Activated T-cell treated with anti-CD3 and anti-CD28 coated beads, Interleukin-2, amount 50 U/mL, for 4 hours (primary cell): ENCODE results near the gene PRKG1. TPM values are rescaled to one million over a fixed set of nuclear protein-coding genes. Genes with fewer than 3 reads are reported as not detected.
"Not testable (repeated sequence)": the region's sequence is repeated elsewhere in the genome, so short reads cannot be mapped to it uniquely, and the experiment has no call there.

ENCODE experiments used
- ATAC-seq, 2 donors: fragments of 200-7000 bp; cut with Tn5 transposase; one replicate each; pipeline ENCODE4 v1.10.0; 2021
- DNase-seq: peaks from one replicate; pipeline ENCODE4 v3.0.0-alpha.2; 2020
- H3K27me3 Mint-ChIP-seq: one replicate; pipeline ENCODE4 v1.8.0; 2021; ENCODE audit warnings: low read depth, mixed read lengths
- H3K36me3 Mint-ChIP-seq: one replicate; pipeline ENCODE4 v1.8.0; 2022; ENCODE audit warnings: mixed read lengths; ENCODE audit not compliant: insufficient read depth
- H3K4me1 Mint-ChIP-seq: one replicate; pipeline ENCODE4 v1.8.0; 2021; ENCODE audit warnings: low read depth, mixed read lengths
- H3K4me3 Mint-ChIP-seq: one replicate; pipeline ENCODE4 v1.8.0; 2021; ENCODE audit warnings: mild to moderate bottlenecking, moderate library complexity, mixed read lengths
- H3K9me3 Mint-ChIP-seq: one replicate; pipeline ENCODE4 v1.8.0; 2021; ENCODE audit warnings: mixed read lengths
- total RNA-seq, 3 donors: library from RNA; stranded (reverse); gene quantifications; one replicate each; pipeline ENCODE4 v1.2.1, GENCODE V29; 2021

The PRKG1 gene
- total RNA-seq, 3 donors from 2014 or later: 0.08 TPM; not detected in 2

DNA sequence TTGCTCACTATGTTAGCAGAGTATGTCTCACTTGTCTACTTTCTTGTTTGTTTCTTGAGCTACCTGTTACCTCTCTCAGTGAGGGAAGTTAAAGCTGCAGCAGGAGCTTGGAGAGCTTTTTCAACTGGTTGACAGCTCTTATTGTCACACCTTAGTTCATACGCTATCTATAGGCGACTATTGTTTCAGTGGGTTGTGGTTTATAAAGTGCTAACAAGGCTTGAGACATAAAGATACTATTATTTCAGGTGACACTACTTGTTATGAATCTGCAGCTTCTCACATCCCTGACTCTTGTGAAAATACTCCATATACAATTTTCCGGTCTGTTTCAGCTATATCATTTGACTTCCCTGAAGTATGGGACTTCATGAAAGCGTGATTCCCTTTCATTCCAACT is 457.8 kb downstream of the PRKG1 start:
- no peak overlapping the region for H3K4me3 Mint-ChIP-seq
- DNase-seq (no peak), ATAC-seq (no peak)
- H3K4me1 Mint-ChIP-seq: no peaks in the 10 kb centered on the region
- no peaks in the 10 kb centered on the region for H3K27me3 Mint-ChIP-seq
- no peaks in the 10 kb centered on the region for H3K36me3 Mint-ChIP-seq
- H3K9me3 Mint-ChIP-seq: no peaks in the 10 kb centered on the region

DNA sequence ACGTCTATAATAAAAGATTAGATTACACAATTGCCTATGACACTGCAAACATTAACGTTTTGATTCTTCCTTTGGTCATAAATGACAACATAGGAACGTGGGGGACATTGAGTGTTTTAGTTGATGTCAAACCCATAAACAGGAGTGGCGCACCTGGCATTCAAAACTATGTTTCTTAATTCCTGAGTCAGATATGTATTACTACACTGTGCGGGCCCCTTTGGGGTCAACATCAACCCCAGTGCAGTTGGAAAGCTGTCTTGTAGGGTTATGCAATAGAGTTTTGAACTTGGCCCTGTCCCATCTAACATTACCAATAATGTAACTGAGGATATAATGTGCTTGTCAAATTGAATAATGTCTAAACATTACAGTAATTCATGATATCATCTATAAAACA is 468.6 kb downstream of the PRKG1 start:
- no peak overlapping the region for H3K4me3 Mint-ChIP-seq
- no peaks in the 10 kb centered on the region for H3K27me3 Mint-ChIP-seq
- no peak for DNase-seq
- H3K9me3 Mint-ChIP-seq: no peaks in the 10 kb centered on the region
- ATAC-seq: no peak
- no peaks in the 10 kb centered on the region for H3K4me1 Mint-ChIP-seq
- no peaks in the 10 kb centered on the region for H3K36me3 Mint-ChIP-seq

DNA sequence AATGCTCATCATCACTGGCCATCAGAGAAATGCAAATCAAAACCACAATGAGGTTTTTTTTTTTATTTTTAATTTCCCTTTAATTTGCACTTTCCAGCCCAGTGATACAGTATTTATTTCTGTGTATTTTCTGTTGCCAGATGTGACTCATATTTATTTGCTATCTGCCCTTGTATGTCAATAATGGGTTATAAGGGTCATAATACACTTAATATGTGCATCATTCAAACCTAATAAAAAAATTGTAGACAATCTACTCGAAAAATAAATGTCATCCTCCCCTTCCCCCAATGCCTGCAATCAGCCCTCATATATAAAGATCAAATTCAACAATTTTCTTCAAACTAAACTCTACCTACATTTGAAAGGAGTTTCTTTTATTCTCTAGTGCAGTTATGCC is 470.6 kb downstream of the PRKG1 start:
- Mint-ChIP-seq H3K27me3 (no peaks in the 10 kb centered on the region), H3K9me3 (no peaks in the 10 kb centered on the region), H3K4me1 (no peaks in the 10 kb centered on the region), H3K4me3 (no peak overlapping the region), H3K36me3 (no peaks in the 10 kb centered on the region)
- ATAC-seq (no peak), DNase-seq (no peak)

DNA sequence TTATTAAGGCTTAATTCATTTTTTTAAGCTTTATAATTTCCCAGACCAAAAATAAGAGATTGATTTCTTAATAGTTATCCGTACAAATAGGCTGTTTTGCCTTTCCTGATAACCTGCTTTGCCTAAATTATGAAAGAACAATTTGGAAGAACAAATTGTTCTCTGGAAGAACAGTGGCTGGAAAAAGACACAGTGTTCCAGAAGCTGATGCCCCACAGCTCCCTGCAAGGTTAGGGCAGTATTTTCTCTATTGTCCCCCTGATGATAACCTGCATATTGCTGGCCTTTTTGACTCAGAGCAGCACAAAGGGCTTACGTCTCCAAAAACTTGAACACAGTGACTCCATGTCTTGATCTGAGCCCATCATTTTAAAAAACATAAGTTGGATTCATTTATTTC is 473.7 kb downstream of the PRKG1 start:
- no peak for ATAC-seq
- Mint-ChIP-seq H3K4me3 (no peak overlapping the region), H3K4me1 (no peaks in the 10 kb centered on the region), H3K9me3 (no peaks in the 10 kb centered on the region), H3K36me3 (no peaks in the 10 kb centered on the region), H3K27me3 (no peaks in the 10 kb centered on the region)
- no peak for DNase-seq

DNA sequence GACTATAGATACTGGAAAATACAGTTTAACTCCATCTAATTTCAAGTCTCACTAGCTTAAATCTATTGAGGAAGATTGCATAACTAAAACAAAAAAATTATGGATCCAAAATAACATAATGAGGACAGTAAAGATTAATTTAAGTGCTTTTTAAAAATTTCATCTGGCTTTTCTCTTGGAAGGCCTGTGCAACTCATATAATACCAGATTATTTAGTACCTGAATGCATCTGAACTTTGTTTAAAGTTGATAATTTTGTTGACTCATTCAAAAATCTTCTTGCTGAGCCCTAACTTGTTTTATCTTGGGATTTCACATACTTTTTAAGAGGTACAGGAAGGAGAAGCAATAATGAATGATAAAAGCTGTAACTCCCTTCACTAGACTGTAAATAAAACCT is 478.6 kb downstream of the PRKG1 start:
- Mint-ChIP-seq H3K4me3 (no peak overlapping the region), H3K9me3 (no peaks in the 10 kb centered on the region), H3K4me1 (no peaks in the 10 kb centered on the region), H3K27me3 (peaks cover 4% of the 10 kb centered on the region), H3K36me3 (no peaks in the 10 kb centered on the region)
- no peak for DNase-seq
- no peak for ATAC-seq

DNA sequence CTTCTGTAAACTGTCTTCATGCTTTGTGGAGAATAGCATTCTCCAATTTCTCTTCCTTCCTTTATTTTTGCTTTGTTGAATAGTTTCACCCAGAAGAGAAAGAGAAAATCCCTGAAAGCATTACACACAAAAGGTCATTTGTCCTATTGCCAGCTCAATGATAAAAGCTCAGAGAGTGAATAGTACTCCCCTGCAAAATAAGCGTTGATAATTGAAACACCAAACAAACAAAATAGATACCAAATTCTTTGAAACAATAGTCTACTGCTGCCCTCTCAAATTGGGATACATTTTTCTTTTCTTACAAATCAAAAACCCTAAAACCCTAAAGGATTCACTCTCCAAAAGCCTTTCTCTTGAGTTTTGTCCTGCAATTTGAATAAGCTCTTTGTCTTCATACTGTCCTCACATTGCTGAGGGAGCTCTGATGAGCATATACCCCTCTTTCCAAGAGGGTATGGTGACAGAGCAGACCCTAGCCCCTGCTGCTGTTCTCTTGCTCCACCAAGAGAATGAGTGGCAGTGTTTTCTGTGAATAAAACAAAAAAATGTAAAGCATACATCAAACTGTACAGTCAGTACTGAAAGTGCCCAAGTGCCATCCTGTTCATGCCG is 490.7 kb downstream of the PRKG1 start:
- Mint-ChIP-seq H3K4me3 (no peak overlapping the region), H3K27me3 (no peaks in the 10 kb centered on the region), H3K4me1 (no peaks in the 10 kb centered on the region), H3K9me3 (no peaks in the 10 kb centered on the region), H3K36me3 (no peaks in the 10 kb centered on the region)
- no peak for DNase-seq
- ATAC-seq: no peak

DNA sequence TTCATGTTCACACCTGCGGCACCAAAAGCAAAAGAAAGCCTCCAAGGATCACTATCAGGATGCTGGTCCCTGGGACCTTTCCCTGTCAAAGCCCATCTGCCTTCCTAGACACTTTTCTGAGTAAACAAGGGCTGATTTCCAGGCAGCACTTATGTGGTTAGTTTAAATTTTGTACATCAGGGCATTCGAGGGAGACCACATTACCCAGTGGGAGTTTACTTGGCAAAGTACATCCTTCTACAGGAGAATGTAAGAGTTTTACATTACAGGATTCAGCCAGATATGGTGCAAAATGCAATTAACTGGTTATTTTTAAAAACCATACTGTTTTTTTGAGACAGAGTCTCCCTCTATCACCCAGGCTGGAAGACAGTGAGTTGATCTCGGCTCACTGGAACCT is 493.0 kb downstream of the PRKG1 start:
- ATAC-seq (no peak), DNase-seq (no peak)
- H3K4me3 Mint-ChIP-seq: no peak overlapping the region
- no peaks in the 10 kb centered on the region for H3K36me3 Mint-ChIP-seq
- no peaks in the 10 kb centered on the region for H3K4me1 Mint-ChIP-seq
- no peaks in the 10 kb centered on the region for H3K27me3 Mint-ChIP-seq
- no peaks in the 10 kb centered on the region for H3K9me3 Mint-ChIP-seq

DNA sequence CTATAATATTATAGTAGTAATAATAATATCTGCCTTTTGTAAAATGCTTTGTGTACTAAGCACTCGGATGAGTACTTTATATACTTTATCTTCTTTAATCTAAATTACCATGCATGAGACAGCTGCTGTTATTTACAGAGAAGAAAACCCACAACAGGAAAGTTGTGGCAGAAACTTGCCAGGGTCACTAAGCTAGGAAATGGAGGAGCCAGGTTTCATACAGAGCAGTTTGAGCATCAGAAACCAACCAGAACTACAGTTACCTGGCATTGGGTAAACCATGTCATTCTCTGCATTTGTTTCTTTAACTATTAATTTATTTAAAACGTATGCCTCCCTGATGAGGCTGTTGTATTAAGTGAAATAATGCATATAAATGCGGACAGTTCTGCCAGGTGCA is 495.2 kb downstream of the PRKG1 start:
- Mint-ChIP-seq H3K4me3 (no peak overlapping the region), H3K36me3 (no peaks in the 10 kb centered on the region), H3K27me3 (no peaks in the 10 kb centered on the region), H3K4me1 (no peaks in the 10 kb centered on the region), H3K9me3 (no peaks in the 10 kb centered on the region)
- no peak for ATAC-seq
- no peak for DNase-seq

DNA sequence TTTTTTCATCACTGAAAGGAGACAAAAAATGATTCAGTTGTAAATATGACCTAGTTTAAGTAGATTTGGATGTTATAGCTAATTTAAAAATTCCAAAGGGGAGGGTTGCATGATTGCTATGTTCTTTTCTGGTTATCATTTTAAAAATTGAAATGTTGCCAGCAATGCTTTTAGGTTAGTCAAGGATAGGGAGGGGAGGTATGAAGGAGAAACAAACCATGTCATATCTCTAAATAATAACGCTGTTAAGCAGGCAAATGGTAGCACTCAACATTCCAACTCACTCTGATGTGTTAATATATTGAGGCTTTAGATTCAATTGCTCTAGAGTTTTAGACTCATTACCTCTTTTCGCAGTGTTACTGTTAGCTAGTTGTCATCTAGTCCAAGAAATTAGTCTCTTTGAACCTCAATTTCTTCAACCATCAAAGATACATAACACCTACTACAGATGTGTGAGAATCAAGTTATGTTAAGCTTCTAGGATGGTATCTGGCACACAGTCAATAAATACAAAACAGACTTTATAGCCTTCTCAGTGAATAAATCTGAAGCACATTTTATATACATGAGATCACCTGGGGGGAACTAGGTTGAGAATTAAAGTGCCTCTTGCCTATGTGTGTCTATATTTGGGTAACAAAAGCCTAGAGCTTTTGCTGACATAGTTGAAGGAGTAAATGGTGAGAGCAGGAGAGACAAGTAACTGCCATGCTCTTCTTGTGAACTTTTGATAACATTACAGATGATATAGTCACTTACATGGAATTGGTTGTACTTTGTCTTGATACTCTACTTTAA is 500.2 kb downstream of the PRKG1 start:
- H3K4me3 Mint-ChIP-seq: no peak overlapping the region
- H3K36me3 Mint-ChIP-seq: no peaks in the 10 kb centered on the region
- H3K4me1 Mint-ChIP-seq: no peaks in the 10 kb centered on the region
- H3K27me3 Mint-ChIP-seq: no peaks in the 10 kb centered on the region
- no peak for DNase-seq
- ATAC-seq: no peak
- H3K9me3 Mint-ChIP-seq: no peaks in the 10 kb centered on the region

DNA sequence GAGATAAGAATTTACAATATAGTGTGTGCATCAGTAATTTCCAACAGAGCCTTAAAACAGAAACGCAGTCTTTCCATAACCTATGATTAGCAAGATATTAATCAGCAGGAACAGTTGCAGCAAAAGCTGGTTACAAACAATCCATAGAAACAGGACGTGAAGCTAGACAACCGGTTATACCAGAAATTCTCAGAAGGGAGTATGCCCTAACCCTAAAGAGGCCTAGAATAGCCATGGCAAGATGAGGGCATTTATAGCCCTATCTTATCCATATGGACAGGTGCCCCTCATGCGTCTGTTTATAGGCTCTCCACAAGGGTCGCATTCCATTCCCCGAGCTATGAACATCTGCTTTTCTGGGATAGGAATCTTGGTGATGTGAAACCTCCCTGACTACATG is 506.9 kb downstream of the PRKG1 start:
- H3K4me1 Mint-ChIP-seq, H3K36me3 Mint-ChIP-seq, H3K27me3 Mint-ChIP-seq, H3K4me3 Mint-ChIP-seq, H3K9me3 Mint-ChIP-seq, ATAC-seq, DNase-seq: not testable (repeated sequence)

DNA sequence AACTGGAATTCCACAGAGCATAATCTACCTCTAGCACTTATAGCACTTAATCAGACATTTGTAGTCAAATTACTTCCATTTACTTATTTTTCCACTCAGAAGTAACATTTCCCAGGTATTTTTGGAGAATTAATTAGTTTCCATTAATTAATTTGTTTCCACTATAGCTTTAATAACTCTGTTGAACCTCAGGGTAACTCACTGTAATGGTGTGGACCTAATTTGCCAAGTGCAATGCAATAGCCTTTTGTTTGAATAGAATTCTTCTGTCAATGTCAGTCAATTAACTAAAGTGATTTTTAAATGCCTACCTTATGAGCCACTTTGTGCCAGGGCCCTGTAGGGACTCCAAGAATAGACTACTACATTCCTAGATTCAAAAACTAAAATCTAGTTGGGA is 509.7 kb downstream of the PRKG1 start:
- H3K36me3 Mint-ChIP-seq: no peaks in the 10 kb centered on the region
- no peak for ATAC-seq

DNA sequence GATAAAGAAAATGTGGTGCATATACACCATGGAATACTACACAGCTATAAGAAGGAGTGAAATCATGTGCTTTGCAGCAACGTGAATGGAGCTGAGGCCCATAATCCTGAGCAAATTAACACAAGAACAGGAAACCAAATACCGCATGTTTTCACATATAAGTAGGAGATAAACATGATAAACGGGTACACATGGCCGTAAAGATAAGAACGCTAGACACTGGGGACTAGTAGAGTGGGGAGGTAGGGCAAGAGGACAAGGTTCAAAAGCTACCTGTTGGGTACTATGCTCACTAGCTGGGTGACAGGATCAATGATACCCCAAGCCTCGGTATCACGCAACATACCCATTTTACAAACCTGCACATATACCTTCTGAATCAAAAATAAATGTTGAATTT is 511.5 kb downstream of the PRKG1 start:
- no peaks in the 10 kb centered on the region for H3K27me3 Mint-ChIP-seq
- ATAC-seq (no peak), DNase-seq (no peak)
- H3K4me1 Mint-ChIP-seq: no peaks in the 10 kb centered on the region
- H3K36me3 Mint-ChIP-seq: no peaks in the 10 kb centered on the region
- no peak overlapping the region for H3K4me3 Mint-ChIP-seq
- H3K9me3 Mint-ChIP-seq: no peaks in the 10 kb centered on the region

More for the DNA sequence above, 509.7 kb downstream of the PRKG1 start:
- H3K4me3 Mint-ChIP-seq: no peak overlapping the region
- H3K4me1 Mint-ChIP-seq: no peaks in the 10 kb centered on the region
- no peak for DNase-seq
- no peaks in the 10 kb centered on the region for H3K27me3 Mint-ChIP-seq
- H3K9me3 Mint-ChIP-seq: no peaks in the 10 kb centered on the region

DNA sequence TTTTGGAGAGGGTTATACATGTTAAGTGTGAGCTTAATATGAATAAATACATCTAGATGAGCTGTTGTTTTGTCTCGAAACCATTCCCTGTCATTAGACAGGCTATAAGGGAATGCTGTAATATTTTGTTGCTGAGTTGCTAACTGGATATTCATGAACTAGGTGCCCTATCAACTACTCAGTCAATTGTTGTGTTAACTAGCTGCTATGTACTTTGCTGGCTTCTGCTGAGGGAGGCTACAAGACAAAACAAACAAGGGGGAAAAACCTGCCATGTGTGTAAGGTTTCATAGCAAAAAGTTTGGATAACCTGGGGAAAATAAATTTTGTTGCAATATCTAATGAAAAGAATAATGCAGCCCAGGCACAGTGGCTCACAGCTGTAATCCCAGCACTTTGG is 514.7 kb downstream of the PRKG1 start:
- H3K36me3 Mint-ChIP-seq: no peaks in the 10 kb centered on the region
- no peaks in the 10 kb centered on the region for H3K9me3 Mint-ChIP-seq
- DNase-seq (no peak), ATAC-seq (no peak)
- H3K4me3 Mint-ChIP-seq: no peak overlapping the region
- H3K4me1 Mint-ChIP-seq: no peaks in the 10 kb centered on the region
- H3K27me3 Mint-ChIP-seq: no peaks in the 10 kb centered on the region

DNA sequence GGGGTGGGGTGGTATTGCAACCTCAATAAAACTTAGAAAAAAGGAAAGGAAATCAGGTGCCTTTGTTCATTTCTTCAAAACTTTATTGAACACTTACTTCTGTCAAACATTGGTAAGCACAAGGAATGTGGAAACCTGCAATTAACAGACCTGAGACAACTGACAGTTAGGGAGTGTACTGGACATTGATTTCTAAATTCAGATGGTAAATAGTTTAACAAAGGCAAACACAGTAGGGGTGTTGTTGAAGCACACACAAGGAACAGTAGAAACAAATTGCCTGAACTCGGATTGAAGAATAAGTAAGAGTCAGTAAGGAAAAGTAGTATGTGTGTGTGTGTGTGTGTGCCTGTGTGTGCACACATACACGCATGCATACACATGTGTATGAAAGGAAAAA is 516.5 kb downstream of the PRKG1 start:
- H3K27me3 Mint-ChIP-seq: no peaks in the 10 kb centered on the region
- no peak overlapping the region for H3K4me3 Mint-ChIP-seq
- no peaks in the 10 kb centered on the region for H3K36me3 Mint-ChIP-seq
- no peaks in the 10 kb centered on the region for H3K4me1 Mint-ChIP-seq
- no peak for ATAC-seq
- DNase-seq: no peak
- no peaks in the 10 kb centered on the region for H3K9me3 Mint-ChIP-seq

DNA sequence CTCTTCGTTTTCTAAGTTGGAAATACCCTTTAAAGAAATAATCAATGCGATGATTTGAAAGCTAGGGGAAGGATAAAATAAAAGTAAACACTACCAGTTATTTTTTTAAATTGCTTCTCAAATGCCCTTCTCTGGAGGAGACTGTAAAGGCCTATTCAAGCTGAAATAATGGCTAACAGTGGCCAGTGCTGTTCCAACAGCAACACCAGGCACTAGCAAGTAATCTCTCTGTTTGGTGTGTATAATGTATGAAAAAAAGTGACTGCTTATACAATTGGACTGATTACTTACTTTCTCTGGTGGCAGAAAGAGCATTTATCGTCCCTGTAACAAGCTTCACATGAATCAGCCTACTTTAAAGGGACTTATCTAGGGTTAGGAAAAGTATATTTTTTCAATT is 522.4 kb downstream of the PRKG1 start:
- no peaks in the 10 kb centered on the region for H3K36me3 Mint-ChIP-seq
- ATAC-seq: no peak
- H3K27me3 Mint-ChIP-seq: peaks cover 1% of the 10 kb centered on the region

More for the DNA sequence above, 522.4 kb downstream of the PRKG1 start:
- Mint-ChIP-seq H3K4me1 (no peaks in the 10 kb centered on the region), H3K9me3 (no peaks in the 10 kb centered on the region), H3K4me3 (no peak overlapping the region)
- no peak for DNase-seq
